HepG2 (cell line): ENCODE data around the gene SLC44A4. TPM values are rescaled to one million over a fixed set of nuclear protein-coding genes. Genes with fewer than 3 reads are reported as not detected.

Source experiments
- ATAC-seq: fragments of 200-7000 bp; cut with Tn5 transposase; 3 replicates; pipeline ENCODE4 v1.9.1; 2020; ENCODE audit warnings: mild to moderate bottlenecking, moderate library complexity
- BruUV-seq: library from RNA; stranded (reverse); fragments of 400-500 nt; replicated peaks from 2 replicates; lab custom pipeline; 2021; lab: Mats Ljungman, UMichigan
- CTCF ChIA-PET: fragments of 300-600 bp; formaldehyde crosslinking; extraction: SDS; loops from one replicate; lab custom pipeline; 2021; ENCODE audit warnings: low total read pairs, inconsistent platforms, low intra/inter-chr PET ratio; lab: Yijun Ruan, JAX
- POLR2A ChIA-PET: fragments of 350-600 bp; sonication (Branson Sonifier 250); formaldehyde crosslinking; loops from one replicate; lab custom pipeline; 2020; ENCODE audit warnings: antibody characterized with exemption, inconsistent platforms; lab: Yijun Ruan, JAX
- DNase-seq: peaks from one replicate; pipeline ENCODE4 v3.0.0-alpha.2; 2015; ENCODE audit warnings: low spot score
- FAIRE-seq: peaks from 3 replicates; lab custom pipeline; 2011; peaks lifted over from hg19 to GRCh38; lab: Jason Lieb, UNC
- H2AFZ ChIP-seq: one replicate; pipeline ENCODE4 v1.6.1; 2011; ENCODE audit warnings: low read length, inconsistent platforms
- H3K27ac ChIP-seq: fragments of 300-600 bp; 3 replicates; pipeline ENCODE4 v1.8.0; 2011; ENCODE audit warnings: mixed run types, mild to moderate bottlenecking, mixed read lengths, low read length, inconsistent platforms; ENCODE audit not compliant: insufficient read depth; ENCODE audit errors: extremely low read length
- H3K27me3 ChIP-seq, 2 experiments: fragments of 200-600 bp in 1 of 2; 2 replicates in 1 of 2; 3 replicates in 1 of 2; pipeline versions ENCODE4 v1.6.0 to v1.8.0; 2011; ENCODE audit warnings: low read length in 2 of 2, mild to moderate bottlenecking in 2 of 2, moderate library complexity in 2 of 2, inconsistent platforms in 1 of 2; ENCODE audit not compliant: insufficient read depth in 2 of 2, control insufficient read depth in 1 of 2
- H3K36me3 ChIP-seq, 2 experiments: fragments of 200-600 bp in 1 of 2; replicated peaks in 1 of 2; 2 replicates in 1 of 2; 3 replicates in 1 of 2; pipeline versions ENCODE4 v1.5.1 to v1.8.0; 2011; ENCODE audit warnings: low read length in 2 of 2, inconsistent platforms in 1 of 2; ENCODE audit not compliant: insufficient read depth in 2 of 2, control insufficient read depth in 1 of 2
- H3K4me1 ChIP-seq: 2 replicates; pipeline ENCODE4 v1.5.1; 2012; ENCODE audit warnings: low read length, inconsistent platforms; ENCODE audit not compliant: insufficient read depth
- H3K4me2 ChIP-seq: 2 replicates; pipeline ENCODE4 v1.6.0; 2011; ENCODE audit warnings: low read depth, low read length, inconsistent platforms
- H3K4me3 ChIP-seq, 3 experiments: fragments of 200-600 bp in 1 of 3; sonication (generic), shearing (Covaris generic) in 1 of 3; replicated peaks in 1 of 3; 2 replicates each; pipeline ENCODE4 v1.5.1; 2011 to 2016; ENCODE audit warnings: low read length in 3 of 3, inconsistent platforms in 2 of 3, low read depth in 2 of 3, mild to moderate bottlenecking in 2 of 3, control low read depth in 1 of 3, mixed read lengths in 1 of 3; ENCODE audit not compliant: insufficient read depth in 1 of 3
- H3K79me2 ChIP-seq: one replicate; pipeline ENCODE4 v1.6.1; 2011; ENCODE audit warnings: low read length, inconsistent platforms; ENCODE audit not compliant: insufficient read depth
- H3K9ac ChIP-seq: 2 replicates; pipeline ENCODE4 v1.6.0; 2011; ENCODE audit warnings: mild to moderate bottlenecking, low read depth, low read length, inconsistent platforms; ENCODE audit not compliant: insufficient read depth
- H3K9me3 ChIP-seq: 2 replicates; pipeline ENCODE4 v1.5.1; 2012; ENCODE audit warnings: mild to moderate bottlenecking, low read length
- H4K20me1 ChIP-seq: 2 replicates; pipeline ENCODE4 v1.6.0; 2011; ENCODE audit warnings: inconsistent platforms, mild to moderate bottlenecking, low read length, moderate library complexity; ENCODE audit not compliant: insufficient read depth
- GATAD1 ChIP-seq: IDR thresholded peaks from 2 replicates; pipeline ENCODE4 v1.6.1; 2016; ENCODE audit warnings: missing genetic modification reagents, missing compliant biosample characterization
- NCOR1 ChIP-seq: fragments of 200-600 bp; sonication (generic); IDR thresholded peaks from 2 replicates; pipeline ENCODE4 v1.7.0; 2017; ENCODE audit warnings: antibody characterized with exemption, low read length, borderline replicate concordance
- PITX1 ChIP-seq: sonication (generic); formaldehyde crosslinking; IDR thresholded peaks from 2 replicates; pipeline ENCODE4 v1.5.1; 2020; ENCODE audit warnings: mild to moderate bottlenecking, missing genetic modification reagents
- RBFOX2 ChIP-seq: fragments of 200-400 bp; formaldehyde crosslinking; IDR thresholded peaks from 2 replicates; pipeline ENCODE4 v1.6.1; 2017; ENCODE audit warnings: low read depth, mild to moderate bottlenecking, low read length
- SNAI1 ChIP-seq: sonication (generic); formaldehyde crosslinking; IDR thresholded peaks from 2 replicates; pipeline ENCODE4 v1.5.0; 2020; ENCODE audit warnings: mild to moderate bottlenecking, missing genetic modification reagents, borderline replicate concordance
- YEATS4 ChIP-seq: sonication (generic); formaldehyde crosslinking; IDR thresholded peaks from 2 replicates; pipeline ENCODE4 v1.4.0; 2020; ENCODE audit warnings: missing genetic modification reagents, borderline replicate concordance
- ZBTB42 ChIP-seq: sonication (generic); formaldehyde crosslinking; IDR thresholded peaks from 2 replicates; pipeline ENCODE4 v1.5.0; 2020; ENCODE audit warnings: mild to moderate bottlenecking, missing genetic modification reagents
- ZC3H13 ChIP-seq: sonication (generic); formaldehyde crosslinking; IDR thresholded peaks from 2 replicates; pipeline ENCODE4 v1.8.1; 2023; ENCODE audit warnings: mild to moderate bottlenecking, missing genetic modification reagents, moderate library complexity
- ZFP91 ChIP-seq: sonication (generic); formaldehyde crosslinking; IDR thresholded peaks from 2 replicates; pipeline ENCODE4 v1.9.0; 2022; ENCODE audit warnings: missing genetic modification reagents, mild to moderate bottlenecking, borderline replicate concordance
- WGBS: methylation state at CpG from one replicate; pipeline ENCODE4 v1.1.6; 2017; ENCODE audit warnings: low lambda C conversion rate; 5-methylcytosine and 5-hydroxymethylcytosine counted together
- in situ Hi-C: cut with HindIII; loops from 2 replicates; pipeline ENCODE4 v1.10.0; 2017; ENCODE audit warnings: low pct_unique_long_range_greater_than_20kb; ENCODE audit not compliant: extremely low pct_ligation_motif_present
- intact Hi-C: fragments of 100-400 bp; cut with micrococcal nuclease; formaldehyde crosslinking; loops from one replicate; pipeline ENCODE4 v1.10.0; 2022; ENCODE audit not compliant: unreplicated experiment
- polyA plus RNA-seq, 8 experiments: library from polyadenylated mRNA; depleted of rRNA in 3 of 8; stranded (reverse) in 7 of 8; unstranded in 1 of 8; fragments of >200 nt; fragmentation: Illumina TruSeq in 4 of 8; extraction: Trizol in 4 of 8; gene quantifications; 2 replicates each; pipeline versions ENCODE4 v1.2.1 to v1.2.3, GENCODE V29; 2011 to 2016; ENCODE audit warnings: low read depth in 4 of 8, missing spikeins in 1 of 8, mixed read lengths in 1 of 8; ENCODE audit not compliant: insufficient read depth in 1 of 8
- total RNA-seq, 5 experiments: library from RNA; depleted of rRNA; stranded (reverse); fragments of >200 nt; fragmentation: Illumina TruSeq; extraction: Trizol; gene quantifications; 2 replicates each; pipeline ENCODE4 v1.2.3, GENCODE V29; 2016; ENCODE audit warnings: low read depth in 1 of 5
- TF ChIP-seq, protein P1 (sequence below): sonication (generic); formaldehyde crosslinking; IDR thresholded peaks from 2 replicates; pipeline ENCODE4 v1.4.0; 2020; ENCODE audit warnings: missing genetic modification reagents
- TF ChIP-seq, protein P2 (sequence below): sonication (generic); formaldehyde crosslinking; IDR thresholded peaks from 2 replicates; pipeline ENCODE4 v1.8.0; 2022; ENCODE audit warnings: mild to moderate bottlenecking, missing genetic modification reagents, borderline replicate concordance
- TF ChIP-seq, protein P3 (sequence below): IDR thresholded peaks from 2 replicates; pipeline ENCODE4 v1.6.1; 2016

SLC44A4 gene
- total and polyA plus RNA-seq, 2 of the 13 experiments (the other 11 are each of a cell fraction or from before 2014, with no cell fraction given) = 3.5 to 5.9 TPM

DNA sequence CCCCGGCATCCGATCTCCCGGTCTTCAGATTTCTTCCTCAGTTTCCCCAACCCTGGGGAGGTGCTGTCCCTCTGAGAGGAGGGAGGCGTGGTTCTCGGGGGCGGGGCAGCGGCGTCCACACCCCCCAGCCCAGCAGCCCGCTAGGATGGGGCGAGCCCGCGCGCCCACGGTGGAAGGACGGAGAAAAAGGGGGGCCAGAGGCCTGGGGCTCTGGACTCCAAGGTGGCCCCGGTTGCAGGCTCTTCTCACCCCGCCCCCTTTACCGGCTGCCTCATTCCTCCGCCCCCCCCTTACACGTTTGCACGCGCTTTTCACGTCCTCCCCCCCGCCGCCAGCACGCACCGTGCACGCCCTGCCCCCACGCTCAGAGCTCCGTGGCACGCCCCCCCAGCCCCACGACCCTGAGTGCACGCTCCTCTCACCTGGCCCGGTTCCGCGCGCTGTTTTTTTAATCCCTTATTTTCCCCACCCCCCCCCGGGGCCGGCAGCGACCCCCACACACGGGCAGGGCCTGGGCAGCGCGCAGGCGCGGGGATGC is 22.7 kb upstream of the SLC44A4 start:
- in situ Hi-C loops = loop anchor here (5.0 to 25.0 kb wide), 2 partner anchors 46 to 1061 kb away; partner anchors contain the start of genes BRD2, CFB and HLA-DMA
- TSS peak; percentile 57 for BruUV-seq
- H3K27ac ChIP-seq = peak overlapping the region; percentile 60
- TF ChIP-seq, protein P1, sequence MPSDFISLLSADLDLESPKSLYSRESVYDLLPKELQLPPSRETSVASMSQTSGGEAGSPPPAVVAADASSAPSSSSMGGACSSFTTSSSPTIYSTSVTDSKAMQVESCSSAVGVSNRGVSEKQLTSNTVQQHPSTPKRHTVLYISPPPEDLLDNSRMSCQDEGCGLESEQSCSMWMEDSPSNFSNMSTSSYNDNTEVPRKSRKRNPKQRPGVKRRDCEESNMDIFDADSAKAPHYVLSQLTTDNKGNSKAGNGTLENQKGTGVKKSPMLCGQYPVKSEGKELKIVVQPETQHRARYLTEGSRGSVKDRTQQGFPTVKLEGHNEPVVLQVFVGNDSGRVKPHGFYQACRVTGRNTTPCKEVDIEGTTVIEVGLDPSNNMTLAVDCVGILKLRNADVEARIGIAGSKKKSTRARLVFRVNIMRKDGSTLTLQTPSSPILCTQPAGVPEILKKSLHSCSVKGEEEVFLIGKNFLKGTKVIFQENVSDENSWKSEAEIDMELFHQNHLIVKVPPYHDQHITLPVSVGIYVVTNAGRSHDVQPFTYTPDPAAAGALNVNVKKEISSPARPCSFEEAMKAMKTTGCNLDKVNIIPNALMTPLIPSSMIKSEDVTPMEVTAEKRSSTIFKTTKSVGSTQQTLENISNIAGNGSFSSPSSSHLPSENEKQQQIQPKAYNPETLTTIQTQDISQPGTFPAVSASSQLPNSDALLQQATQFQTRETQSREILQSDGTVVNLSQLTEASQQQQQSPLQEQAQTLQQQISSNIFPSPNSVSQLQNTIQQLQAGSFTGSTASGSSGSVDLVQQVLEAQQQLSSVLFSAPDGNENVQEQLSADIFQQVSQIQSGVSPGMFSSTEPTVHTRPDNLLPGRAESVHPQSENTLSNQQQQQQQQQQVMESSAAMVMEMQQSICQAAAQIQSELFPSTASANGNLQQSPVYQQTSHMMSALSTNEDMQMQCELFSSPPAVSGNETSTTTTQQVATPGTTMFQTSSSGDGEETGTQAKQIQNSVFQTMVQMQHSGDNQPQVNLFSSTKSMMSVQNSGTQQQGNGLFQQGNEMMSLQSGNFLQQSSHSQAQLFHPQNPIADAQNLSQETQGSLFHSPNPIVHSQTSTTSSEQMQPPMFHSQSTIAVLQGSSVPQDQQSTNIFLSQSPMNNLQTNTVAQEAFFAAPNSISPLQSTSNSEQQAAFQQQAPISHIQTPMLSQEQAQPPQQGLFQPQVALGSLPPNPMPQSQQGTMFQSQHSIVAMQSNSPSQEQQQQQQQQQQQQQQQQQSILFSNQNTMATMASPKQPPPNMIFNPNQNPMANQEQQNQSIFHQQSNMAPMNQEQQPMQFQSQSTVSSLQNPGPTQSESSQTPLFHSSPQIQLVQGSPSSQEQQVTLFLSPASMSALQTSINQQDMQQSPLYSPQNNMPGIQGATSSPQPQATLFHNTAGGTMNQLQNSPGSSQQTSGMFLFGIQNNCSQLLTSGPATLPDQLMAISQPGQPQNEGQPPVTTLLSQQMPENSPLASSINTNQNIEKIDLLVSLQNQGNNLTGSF (CRISPR knock-in tag) = no peak
- TF ChIP-seq RBFOX2 (peak; percentile 39), NCOR1 (0 out of 2 replicates have a peak, but pooled peaks have one; percentile 14), ZC3H13 (0 out of 2 replicates have a peak, but pooled peaks have one; percentile 36), YEATS4 (0 out of 2 replicates have a peak, but pooled peaks have one; percentile 42), ZBTB42 (CRISPR knock-in tag) (0 out of 2 replicates have a peak, but pooled peaks have one; percentile 10), PITX1 (CRISPR knock-in tag) (no peak), ZFP91 (CRISPR knock-in tag) (0 out of 2 replicates have a peak, but pooled peaks have one; percentile 38), GATAD1 (CRISPR knock-in tag) (no peak), SNAI1 (CRISPR knock-in tag) (0 out of 2 replicates have a peak, but pooled peaks have one; percentile 1)
- TF ChIP-seq, protein P2, sequence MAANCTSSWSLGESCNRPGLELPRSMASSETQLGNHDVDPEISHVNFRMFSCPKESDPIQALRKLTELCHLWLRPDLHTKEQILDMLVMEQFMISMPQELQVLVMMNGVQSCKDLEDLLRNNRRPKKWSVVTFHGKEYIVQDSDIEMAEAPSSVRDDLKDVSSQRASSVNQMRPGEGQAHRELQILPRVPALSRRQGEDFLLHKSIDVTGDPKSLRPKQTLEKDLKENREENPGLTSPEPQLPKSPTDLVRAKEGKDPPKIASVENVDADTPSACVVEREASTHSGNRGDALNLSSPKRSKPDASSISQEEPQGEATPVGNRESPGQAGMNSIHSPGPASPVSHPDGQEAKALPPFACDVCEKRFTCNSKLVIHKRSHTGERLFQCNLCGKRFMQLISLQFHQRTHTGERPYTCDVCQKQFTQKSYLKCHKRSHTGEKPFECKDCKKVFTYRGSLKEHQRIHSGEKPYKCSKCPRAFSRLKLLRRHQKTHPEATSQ = 0 out of 2 replicates have a peak, but pooled peaks have one; percentile 18
- TF ChIP-seq, protein P3, sequence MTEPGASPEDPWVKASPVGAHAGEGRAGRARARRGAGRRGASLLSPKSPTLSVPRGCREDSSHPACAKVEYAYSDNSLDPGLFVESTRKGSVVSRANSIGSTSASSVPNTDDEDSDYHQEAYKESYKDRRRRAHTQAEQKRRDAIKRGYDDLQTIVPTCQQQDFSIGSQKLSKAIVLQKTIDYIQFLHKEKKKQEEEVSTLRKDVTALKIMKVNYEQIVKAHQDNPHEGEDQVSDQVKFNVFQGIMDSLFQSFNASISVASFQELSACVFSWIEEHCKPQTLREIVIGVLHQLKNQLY (CRISPR knock-in tag) = no peak

More for the DNA sequence above, 22.7 kb upstream of the SLC44A4 start:
- 22% methylated on average over 44 of the region's 45 CpGs for WGBS
- Histone ChIP-seq H3K9me3 (no peaks in the 10 kb centered on the region), H4K20me1 (no peaks in the 10 kb centered on the region), H3K27me3 (peaks cover 1 to 13% of the 10 kb centered on the region in 2 experiments; a peak in 2 of 5 replicates), H3K4me2 (peak overlapping the region; percentile 95), H3K4me3 (peak overlapping the region; percentile 65 to 78 (median 67); a peak in 5 of 6 replicates), H3K4me1 (peaks cover 49% of the 10 kb centered on the region), H3K9ac (peak overlapping the region; percentile 66), H3K79me2 (peaks cover 21% of the 10 kb centered on the region), H3K36me3 (no peaks in the 10 kb centered on the region), H2AFZ (no peak overlapping the region)
- ChIA-PET POLR2A (interaction anchor here (0.6 to 5.6 kb wide), 12 partner anchors 17 to 198 kb away, joined by 3 to 69 read pairs (median 6); partner anchors contain the start of genes ABHD16A, CFB, LSM2 and NEU1), CTCF (no interaction called here)
- FAIRE-seq = no peak
- intact Hi-C loops = no loop called here
- DNase-seq = no peak
- no peak for ATAC-seq
